HCT116 (cell line): ENCODE results near the gene TKTL1. TPM values are rescaled to one million over a fixed set of nuclear protein-coding genes. Genes with fewer than 3 reads are reported as not detected.

Source experiments
- ATAC-seq: fragments of 200-7000 bp; cut with Tn5 transposase; 2 replicates; pipeline ENCODE4 v1.9.1; 2020; ENCODE audit warnings: mild to moderate bottlenecking, moderate library complexity
- BruUV-seq: library from RNA; stranded (reverse); fragments of 400-500 nt; replicated peaks from 2 replicates; lab custom pipeline; 2021; lab: Mats Ljungman, UMichigan
- CTCF ChIA-PET: fragments of 300-600 bp; sonication (Branson Sonifier 250); formaldehyde crosslinking; loops from one replicate; lab custom pipeline; 2021; ENCODE audit warnings: antibody characterized with exemption; lab: Charles Lee
- POLR2A ChIA-PET: fragments of 300-600, 350-600 bp; sonication (Branson Sonifier 250); formaldehyde crosslinking; loops from one replicate; lab custom pipeline; 2021; ENCODE audit warnings: antibody characterized with exemption; lab: Charles Lee
- RAD21 ChIA-PET, 2 experiments: fragments of 300-600 bp; sonication (Branson Sonifier 250); formaldehyde crosslinking; loops; one replicate each; lab custom pipeline; 2023; ENCODE audit warnings: low total read pairs in 2 of 2; ENCODE audit not compliant: uncharacterized antibody in 2 of 2, unreplicated experiment in 2 of 2, low non-redundant PET in 1 of 2; lab: Charles Lee
- DNase-seq: peaks from one replicate; pipeline ENCODE4 v3.0.0-alpha.2; 2010; ENCODE audit warnings: low read depth, low spot score
- H2AFZ ChIP-seq: fragments of 200-600 bp; shearing (Covaris generic), sonication (generic); 2 replicates; pipeline ENCODE4 v1.6.1; 2017; ENCODE audit warnings: low read depth, mixed run types, mixed read lengths, antibody characterized with exemption, low read length; ENCODE audit not compliant: poor library complexity, severe bottlenecking
- H3K27ac ChIP-seq: 2 replicates; pipeline ENCODE4 v1.5.1; 2012; ENCODE audit warnings: low read depth, low read length
- H3K27me3 ChIP-seq: fragments of 200-600 bp; sonication (generic); 2 replicates; pipeline ENCODE4 v1.6.1; 2016; ENCODE audit warnings: mixed run types, low read length, mixed read lengths; ENCODE audit not compliant: insufficient read depth
- H3K36me3 ChIP-seq, 2 experiments: fragments of 200-500 bp in 1 of 2; fragments of 200-600 bp in 1 of 2; sonication (Bioruptor generic) in 1 of 2; sonication (generic) in 1 of 2; 2 replicates each; pipeline versions ENCODE4 v1.5.1 to v1.6.1; 2014 to 2016; ENCODE audit warnings: low read length in 2 of 2, inconsistent platforms in 1 of 2, mixed read lengths in 1 of 2, mixed run types in 1 of 2; ENCODE audit not compliant: insufficient read depth in 2 of 2, control insufficient read depth in 1 of 2
- H3K4me1 ChIP-seq, 2 experiments: fragments of 200-600 bp in 1 of 2; sonication (generic) in 1 of 2; 2 replicates each; pipeline versions ENCODE4 v1.5.1 to v1.6.1; 2012 to 2017; ENCODE audit warnings: low read length in 2 of 2, inconsistent platforms in 1 of 2, mild to moderate bottlenecking in 1 of 2, mixed read lengths in 1 of 2, mixed run types in 1 of 2, moderate library complexity in 1 of 2; ENCODE audit not compliant: insufficient read depth in 2 of 2, control insufficient read depth in 1 of 2
- H3K4me2 ChIP-seq: fragments of 200-600 bp; sonication (generic); 2 replicates; pipeline ENCODE4 v1.6.1; 2017; ENCODE audit warnings: mixed run types, low read length, mixed read lengths
- H3K4me3 ChIP-seq, 2 experiments: fragments of 200-600 bp in 1 of 2; sonication (generic) in 1 of 2; replicated peaks in 1 of 2; 2 replicates each; pipeline ENCODE4 v1.5.1; 2011 to 2016; ENCODE audit warnings: low read length in 2 of 2, control low read depth in 1 of 2, low read depth in 1 of 2, mild to moderate bottlenecking in 1 of 2, mixed read lengths in 1 of 2, mixed run types in 1 of 2
- H3K79me2 ChIP-seq: fragments of 200-600 bp; sonication (generic); 2 replicates; pipeline ENCODE4 v1.6.1; 2017; ENCODE audit warnings: mild to moderate bottlenecking, mixed run types, low read length, moderate library complexity, mixed read lengths; ENCODE audit not compliant: insufficient read depth
- H3K9ac ChIP-seq: fragments of 200-600 bp; sonication (generic); 2 replicates; pipeline ENCODE4 v1.6.1; 2016; ENCODE audit warnings: low read length, mixed read lengths
- H3K9me2 ChIP-seq: fragments of 200-600 bp; sonication (generic), shearing (Covaris generic); 2 replicates; pipeline ENCODE4 v1.6.1; 2017; ENCODE audit warnings: mixed run types, mild to moderate bottlenecking, moderate library complexity; ENCODE audit not compliant: insufficient read depth
- H3K9me3 ChIP-seq, 2 experiments: fragments of 200-500 bp in 1 of 2; fragments of 200-600 bp in 1 of 2; sonication (Bioruptor generic) in 1 of 2; sonication (generic) in 1 of 2; 2 replicates each; pipeline ENCODE4 v1.6.1; 2014 to 2017; ENCODE audit warnings: low read length in 2 of 2, mixed read lengths in 2 of 2, inconsistent platforms in 1 of 2, low read depth in 1 of 2, mild to moderate bottlenecking in 1 of 2, mixed run types in 1 of 2, moderate library complexity in 1 of 2; ENCODE audit not compliant: control insufficient read depth in 1 of 2, insufficient read depth in 1 of 2
- H4K20me1 ChIP-seq: fragments of 200-600 bp; sonication (generic), shearing (Covaris generic); 2 replicates; pipeline ENCODE4 v1.6.1; 2017; ENCODE audit warnings: mixed run types, mild to moderate bottlenecking, moderate library complexity; ENCODE audit not compliant: insufficient read depth
- ATF3 ChIP-seq: IDR thresholded peaks from 2 replicates; pipeline ENCODE4 v1.6.1; 2012
- CBX3 ChIP-seq: IDR thresholded peaks from 2 replicates; pipeline ENCODE4 v1.6.1; 2012; ENCODE audit warnings: low read depth
- EGR1 ChIP-seq: IDR thresholded peaks from 2 replicates; pipeline ENCODE4 v1.6.1; 2012; ENCODE audit warnings: low read depth
- ELF1 ChIP-seq: IDR thresholded peaks from 2 replicates; pipeline ENCODE4 v1.6.1; 2012; ENCODE audit warnings: low read depth, borderline replicate concordance
- EZH2 ChIP-seq: fragments of 200-600 bp; sonication (generic); IDR thresholded peaks from 2 replicates; pipeline ENCODE4 v1.6.1; 2017; ENCODE audit warnings: antibody characterized with exemption, mixed run types
- FOSL1 ChIP-seq: IDR thresholded peaks from 2 replicates; pipeline ENCODE4 v1.6.1; 2012; ENCODE audit warnings: low read depth
- JUND ChIP-seq: IDR thresholded peaks from 2 replicates; pipeline ENCODE4 v1.6.1; 2012
- MAX ChIP-seq: IDR thresholded peaks from 2 replicates; pipeline ENCODE4 v1.6.1; 2012
- POLR2AphosphoS5 ChIP-seq: IDR thresholded peaks from 2 replicates; pipeline ENCODE4 v1.6.1; 2011; ENCODE audit warnings: mild to moderate bottlenecking, low read depth, low read length, moderate library complexity
- REST ChIP-seq: IDR thresholded peaks from 2 replicates; pipeline ENCODE4 v1.6.1; 2012; ENCODE audit warnings: low read depth
- SP1 ChIP-seq: IDR thresholded peaks from 2 replicates; pipeline ENCODE4 v1.6.1; 2012; ENCODE audit warnings: low read depth
- SRF ChIP-seq: IDR thresholded peaks from 2 replicates; pipeline ENCODE4 v1.6.1; 2012; ENCODE audit warnings: low read depth
- TCF7L2 ChIP-seq: IDR thresholded peaks from 2 replicates; pipeline ENCODE4 v1.7.0; 2011; ENCODE audit warnings: borderline replicate concordance, inconsistent platforms; ENCODE audit not compliant: insufficient read depth, insufficient read length; ENCODE audit errors: extremely low read depth
- ZBTB33 ChIP-seq: IDR thresholded peaks from 2 replicates; pipeline ENCODE4 v1.6.1; 2011; ENCODE audit warnings: mild to moderate bottlenecking, low read length, moderate library complexity; ENCODE audit not compliant: insufficient replicate concordance; ENCODE audit errors: extremely low read depth
- ZFX ChIP-seq: fragments of 450-650 bp; IDR thresholded peaks from 2 replicates; pipeline ENCODE4 v1.6.1; 2017
- ZNF274 ChIP-seq: fragments of 200-500 bp; sonication (Bioruptor generic); IDR thresholded peaks from 2 replicates; pipeline ENCODE4 v1.6.1; 2014; ENCODE audit warnings: mild to moderate bottlenecking, low read depth, low read length, inconsistent platforms
- intact Hi-C: fragments of 100-400 bp; cut with micrococcal nuclease; formaldehyde crosslinking; loops from 2 replicates; pipeline ENCODE4 v1.10.0; 2022
- total RNA-seq: library from RNA; stranded (reverse); gene quantifications from one replicate; pipeline ENCODE4 v1.2.1, GENCODE V29; 2021; ENCODE audit not compliant: unreplicated experiment

TKTL1 gene
- total RNA-seq, 1 experiment from 2014 or later, result 0.34 TPM

- H3K9ac ChIP-seq, result no peak overlapping the region
- H3K27ac ChIP-seq, result no peak overlapping the region
- TF ChIP-seq POLR2AphosphoS5 (no peak), ELF1 (no peak), SRF (no peak), ATF3 (no peak), REST (no peak), TCF7L2 (no peak), CBX3 (no peak), MAX (no peak), EGR1 (no peak), ZFX (no peak), EZH2 (no peak), ZBTB33 (no peak), ZNF274 (no peak), SP1 (no peak), JUND (no peak), FOSL1 (no peak)
- intact Hi-C loops, result no loop called here
- H3K9me2 ChIP-seq, result no peaks in the 10 kb centered on the region
- no peak for ATAC-seq
- 0 out of 4 replicates have a peak, but pooled peaks cover 0 to 4% of the 10 kb centered on the region in 2 experiments for H3K4me1 ChIP-seq
- no peaks in the 10 kb centered on the region for H3K79me2 ChIP-seq
- H3K27me3 ChIP-seq, result no peaks in the 10 kb centered on the region
- H2AFZ ChIP-seq, result no peak overlapping the region
- POLR2A ChIA-PET, result no interaction called here
- RAD21 ChIA-PET, result no interaction called here
- no peaks in the 10 kb centered on the region for H3K9me3 ChIP-seq
- H3K4me3 ChIP-seq, result no peak overlapping the region
- no peaks in the 10 kb centered on the region for H4K20me1 ChIP-seq
- DNase-seq, result no peak
- no peaks in the 10 kb centered on the region for H3K36me3 ChIP-seq
- no peak overlapping the region for H3K4me2 ChIP-seq
- CTCF ChIA-PET, result no interaction called here
- BruUV-seq, result no TSS peak
Observed at GRCh38 chrX:154312116-154312515, 16.5 kb downstream of the TKTL1 start.
